GM12891 (cell line): ENCODE measurements around the gene ELL.

Experiments
- DNase-seq: peaks from one replicate; pipeline ENCODE4 v3.0.0; 2011; ENCODE audit warnings: low spot score; ENCODE audit not compliant: insufficient read length
- FAIRE-seq: peaks from 2 replicates; lab custom pipeline; 2011; peaks lifted over from hg19 to GRCh38; lab: Jason Lieb, UNC
- PAX5 ChIP-seq: IDR thresholded peaks from 2 replicates; pipeline ENCODE4 v1.6.1; 2011; ENCODE audit warnings: low read length, moderate library complexity, mild to moderate bottlenecking; ENCODE audit not compliant: insufficient read depth, severe bottlenecking
- POLR2A ChIP-seq: IDR thresholded peaks from 2 replicates; pipeline ENCODE4 v1.6.1; 2011; ENCODE audit warnings: low read depth, low read length, control low read depth
- POLR2AphosphoS5 ChIP-seq: IDR thresholded peaks from 2 replicates; pipeline ENCODE4 v1.6.1; 2011; ENCODE audit warnings: low read depth, low read length, control low read depth
- POU2F2 ChIP-seq: IDR thresholded peaks from 2 replicates; pipeline ENCODE4 v1.6.1; 2011; ENCODE audit warnings: low read depth, mild to moderate bottlenecking, control low read depth, low read length, moderate library complexity
- SPI1 ChIP-seq: IDR thresholded peaks from 2 replicates; pipeline ENCODE4 v1.6.1; 2011; ENCODE audit warnings: low read depth, low read length, control low read depth
- TAF1 ChIP-seq: IDR thresholded peaks from 2 replicates; pipeline ENCODE4 v1.6.1; 2011; ENCODE audit warnings: low read depth, low read length, control low read depth

The ELL gene

GRCh38 chr19:18491995-18492953, 29.6 kb downstream of the ELL start:
- TF ChIP-seq POLR2A (no peak), POU2F2 (no peak), POLR2AphosphoS5 (no peak), PAX5 (no peak), TAF1 (no peak), SPI1 (no peak)
- no peak for FAIRE-seq
- DNase-seq, result no peak

- DNase-seq, result no peak
- no peak for FAIRE-seq
- TF ChIP-seq POU2F2, result no peak
- no peak for TF ChIP-seq POLR2A
- TF ChIP-seq SPI1, result no peak
- TF ChIP-seq POLR2AphosphoS5, result no peak
- no peak for TF ChIP-seq TAF1
- TF ChIP-seq PAX5, result no peak
Observed at GRCh38 chr19:18490728-18491127, 31.1 kb downstream of the ELL start.

- FAIRE-seq (no peak), DNase-seq (no peak)
- TF ChIP-seq POLR2A (no peak), POLR2AphosphoS5 (no peak), POU2F2 (no peak), PAX5 (no peak), TAF1 (no peak), SPI1 (no peak)
Observed at GRCh38 chr19:18489627-18490184, 32.2 kb downstream of the ELL start.

- DNase-seq, result no peak
- TF ChIP-seq POU2F2 (no peak), TAF1 (no peak), POLR2A (no peak), POLR2AphosphoS5 (no peak), SPI1 (no peak), PAX5 (no peak)
- no peak for FAIRE-seq
Observed at GRCh38 chr19:18488838-18489626, 32.8 kb downstream of the ELL start.

- FAIRE-seq (no peak), DNase-seq (no peak)
- TF ChIP-seq POLR2A, result no peak
- no peak for TF ChIP-seq SPI1
- TF ChIP-seq TAF1, result no peak
- no peak for TF ChIP-seq PAX5
- TF ChIP-seq POLR2AphosphoS5, result no peak
- TF ChIP-seq POU2F2, result no peak
Observed at GRCh38 chr19:18488403-18488723, 33.5 kb downstream of the ELL start.

GRCh38 chr19:18487576-18488402, 34.1 kb downstream of the ELL start:
- DNase-seq (no peak), FAIRE-seq (no peak)
- TF ChIP-seq TAF1, result no peak
- TF ChIP-seq POU2F2, result no peak
- TF ChIP-seq POLR2A, result no peak
- TF ChIP-seq PAX5, result no peak
- TF ChIP-seq SPI1, result no peak

GRCh38 chr19:18486746-18487145, 35.1 kb downstream of the ELL start:
- DNase-seq (no peak), FAIRE-seq (no peak)
- TF ChIP-seq TAF1, result no peak
- no peak for TF ChIP-seq POLR2AphosphoS5
- no peak for TF ChIP-seq SPI1
- TF ChIP-seq POLR2A, result no peak
- no peak for TF ChIP-seq PAX5
- no peak for TF ChIP-seq POU2F2

GRCh38 chr19:18484992-18485391, 36.9 kb downstream of the ELL start:
- TF ChIP-seq PAX5 (no peak), POLR2A (no peak), SPI1 (no peak)
- FAIRE-seq (no peak), DNase-seq (no peak)

- FAIRE-seq (no peak), DNase-seq (no peak)
- TF ChIP-seq POU2F2 (no peak), SPI1 (no peak), POLR2AphosphoS5 (no peak), TAF1 (no peak), PAX5 (no peak), POLR2A (no peak)
Observed at GRCh38 chr19:18483119-18483890, 38.6 kb downstream of the ELL start.
